ENCODE measurements around the gene ZFHX3.

ZFHX3 gene

GRCh38 chr16:72848759-72849664 is 198.9 kb downstream of the ZFHX3 start:
- no peak for DNase-seq (ENCODE audit: low read depth in 2 of 2)

GRCh38 chr16:72848028-72848400 is 199.9 kb downstream of the ZFHX3 start:
- DNase-seq (ENCODE audit: low read depth in 2 of 2), result no peak

- no peak for DNase-seq (ENCODE audit: low read depth in 2 of 2)
These were observed 200.5 kb downstream of the ZFHX3 start for GRCh38 chr16:72847187-72848027.

- no peak for DNase-seq (ENCODE audit: low read depth in 2 of 2)
These were observed 201.3 kb downstream of the ZFHX3 start for GRCh38 chr16:72846594-72846993.

GRCh38 chr16:72845322-72846020 is 202.5 kb downstream of the ZFHX3 start:
- no peak for DNase-seq (ENCODE audit: low read depth in 2 of 2)

GRCh38 chr16:72844225-72844920 is 203.6 kb downstream of the ZFHX3 start:
- DNase-seq (ENCODE audit: low read depth in 2 of 2), result no peak

GRCh38 chr16:72841506-72841905 is 206.4 kb downstream of the ZFHX3 start:
- DNase-seq (ENCODE audit: low read depth in 2 of 2), result no peak

GRCh38 chr16:72840631-72841381 is 207.1 kb downstream of the ZFHX3 start:
- no peak for DNase-seq (ENCODE audit: low read depth in 2 of 2)

GRCh38 chr16:72838951-72839350 is 209.0 kb downstream of the ZFHX3 start:
- no peak for DNase-seq (ENCODE audit: low read depth in 2 of 2)

GRCh38 chr16:72838586-72838910 is 209.4 kb downstream of the ZFHX3 start:
- no peak for DNase-seq (ENCODE audit: low read depth in 2 of 2)

- no peak for DNase-seq (ENCODE audit: low read depth in 2 of 2)
These were observed 209.9 kb downstream of the ZFHX3 start for GRCh38 chr16:72837846-72838585.

- DNase-seq (ENCODE audit: low read depth in 2 of 2), result no peak
These were observed 210.9 kb downstream of the ZFHX3 start for GRCh38 chr16:72836985-72837384.

- no peak for DNase-seq (ENCODE audit: low read depth in 2 of 2)
These were observed 211.7 kb downstream of the ZFHX3 start for GRCh38 chr16:72836181-72836580.

- DNase-seq (ENCODE audit: low read depth in 2 of 2), result no peak
These were observed 212.8 kb downstream of the ZFHX3 start for GRCh38 chr16:72835086-72835485.

GRCh38 chr16:72834499-72834898 is 213.4 kb downstream of the ZFHX3 start:
- DNase-seq (ENCODE audit: low read depth in 2 of 2), result no peak

GRCh38 chr16:72833969-72834368 is 214.0 kb downstream of the ZFHX3 start:
- DNase-seq (ENCODE audit: low read depth in 2 of 2), result no peak

- no peak for DNase-seq (ENCODE audit: low read depth in 2 of 2)
These were observed 214.4 kb downstream of the ZFHX3 start for GRCh38 chr16:72833482-72833881.

GRCh38 chr16:72832621-72833248 is 215.2 kb downstream of the ZFHX3 start:
- peak; percentile 14 to 48 for DNase-seq (ENCODE audit: low read depth in 2 of 2)

GRCh38 chr16:72829846-72830775 is 217.8 kb downstream of the ZFHX3 start:
- no peak for DNase-seq (ENCODE audit: low read depth in 2 of 2)
